NCI-H187 (cell line): ENCODE measurements around the gene TXNDC11.

Source experiments
- DNase-seq, 2 experiments: peaks; one replicate each; lab custom pipeline; 2025; lab: John Stamatoyannopoulos, UW

TXNDC11 gene

GRCh38 chr16:11688520-11688886 lies 54.2 kb downstream of the TXNDC11 start:
- no peak for DNase-seq

DNA sequence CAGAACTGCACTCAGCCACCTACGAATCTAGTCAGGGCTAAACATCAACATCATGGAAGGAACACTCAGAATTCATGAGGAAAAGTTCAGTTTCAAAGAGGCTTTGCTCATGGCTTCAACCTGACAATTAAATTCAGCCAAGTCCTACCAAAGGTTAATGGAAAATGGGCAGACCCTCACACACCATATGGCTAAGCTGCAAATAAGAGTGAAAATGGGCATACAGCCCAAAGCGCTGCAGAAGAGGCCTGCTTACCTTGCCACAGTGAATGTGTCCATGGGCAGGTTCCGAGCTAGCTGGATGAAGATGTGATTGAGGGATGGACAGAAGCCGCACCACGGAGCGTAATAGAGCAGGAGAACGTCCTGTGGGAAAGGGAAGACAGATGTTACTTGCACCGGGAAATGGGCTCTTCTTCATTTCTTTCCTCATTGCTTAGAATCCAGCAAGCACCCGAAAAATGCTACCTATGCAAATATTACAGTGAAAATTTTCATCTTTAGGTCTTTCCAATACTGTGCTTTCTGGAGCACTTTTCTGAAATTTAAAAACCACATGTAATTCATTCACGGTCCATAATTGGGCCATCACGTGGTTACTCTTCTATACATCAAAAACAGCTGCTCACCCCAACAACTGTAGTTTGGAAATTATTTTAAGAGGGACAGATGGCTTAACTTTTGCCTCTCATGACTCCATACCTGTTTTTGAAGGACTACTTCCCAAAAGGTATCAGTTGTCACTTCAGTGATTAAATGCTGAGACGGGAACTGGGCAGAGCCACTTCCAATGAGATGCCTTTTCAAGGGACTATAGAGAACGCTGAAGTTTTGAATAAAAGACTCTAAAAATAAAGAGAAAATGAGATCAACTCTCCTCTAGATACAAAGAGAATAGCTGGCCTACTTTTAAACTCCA lies 54.8 kb downstream of the TXNDC11 start:
- no peak for DNase-seq

- no peak for DNase-seq
These were observed 55.8 kb downstream of the TXNDC11 start for GRCh38 chr16:11686713-11687380.

GRCh38 chr16:11685844-11686618 lies 56.6 kb downstream of the TXNDC11 start:
- DNase-seq: no peak

DNA sequence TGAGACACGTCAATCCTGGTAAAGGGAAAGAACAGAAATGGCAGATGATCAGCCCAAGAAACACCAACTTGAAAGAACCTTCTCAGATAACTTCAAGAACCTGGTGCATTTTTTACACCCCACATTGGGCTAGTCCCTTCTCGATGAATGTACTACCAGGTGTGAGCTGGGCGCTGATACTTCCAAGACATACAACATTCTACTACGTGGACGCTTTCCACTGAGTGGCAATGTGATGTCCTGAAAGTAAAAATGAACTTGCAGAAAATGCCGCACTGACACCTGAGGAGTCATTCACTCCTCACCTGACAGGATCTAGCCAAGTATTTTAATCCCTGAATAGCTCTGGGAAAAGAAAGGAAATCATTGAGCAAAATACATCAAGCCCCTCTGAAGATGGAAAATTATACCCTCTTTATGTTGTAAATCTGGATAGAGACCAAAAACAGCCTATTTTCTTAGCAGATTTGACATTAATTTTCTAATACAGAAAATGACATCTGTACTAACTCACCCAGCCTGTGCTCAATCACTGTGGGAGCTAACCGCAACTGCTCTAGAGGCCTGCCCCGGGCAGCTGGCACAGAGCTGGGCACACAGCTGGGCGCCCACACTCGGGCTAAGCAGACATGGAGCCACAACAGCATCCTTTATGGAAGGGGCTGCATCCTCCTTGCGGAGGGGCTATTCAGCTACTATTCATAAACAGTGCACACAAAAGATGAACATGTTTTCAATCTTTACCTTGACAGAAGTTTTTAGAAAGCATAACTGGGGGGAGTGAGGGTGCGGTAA lies 58.2 kb downstream of the TXNDC11 start:
- no peak for DNase-seq

GRCh38 chr16:11683145-11683544 lies 59.5 kb downstream of the TXNDC11 start:
- DNase-seq: no peak

DNA sequence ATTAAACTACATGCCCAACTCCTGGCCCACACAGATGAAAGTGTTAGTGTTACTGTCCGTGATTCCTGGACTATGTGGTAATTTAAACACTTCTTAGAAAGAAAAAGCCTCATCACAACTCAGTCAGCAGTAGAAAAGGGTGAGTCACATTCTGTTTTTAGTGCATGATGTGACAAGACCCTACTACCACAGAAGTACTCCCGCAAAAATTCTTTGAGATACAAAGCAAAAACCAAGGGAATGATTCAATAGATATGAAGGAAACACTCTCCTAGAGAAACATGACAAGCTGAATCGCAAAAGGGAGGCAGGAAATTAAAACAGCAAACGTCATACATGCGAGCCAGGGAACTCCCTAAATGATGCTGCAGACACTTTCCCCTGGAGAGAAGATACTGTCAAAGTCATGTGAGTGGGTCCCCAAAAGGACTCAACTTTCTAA lies 60.0 kb downstream of the TXNDC11 start:
- no peak for DNase-seq

DNA sequence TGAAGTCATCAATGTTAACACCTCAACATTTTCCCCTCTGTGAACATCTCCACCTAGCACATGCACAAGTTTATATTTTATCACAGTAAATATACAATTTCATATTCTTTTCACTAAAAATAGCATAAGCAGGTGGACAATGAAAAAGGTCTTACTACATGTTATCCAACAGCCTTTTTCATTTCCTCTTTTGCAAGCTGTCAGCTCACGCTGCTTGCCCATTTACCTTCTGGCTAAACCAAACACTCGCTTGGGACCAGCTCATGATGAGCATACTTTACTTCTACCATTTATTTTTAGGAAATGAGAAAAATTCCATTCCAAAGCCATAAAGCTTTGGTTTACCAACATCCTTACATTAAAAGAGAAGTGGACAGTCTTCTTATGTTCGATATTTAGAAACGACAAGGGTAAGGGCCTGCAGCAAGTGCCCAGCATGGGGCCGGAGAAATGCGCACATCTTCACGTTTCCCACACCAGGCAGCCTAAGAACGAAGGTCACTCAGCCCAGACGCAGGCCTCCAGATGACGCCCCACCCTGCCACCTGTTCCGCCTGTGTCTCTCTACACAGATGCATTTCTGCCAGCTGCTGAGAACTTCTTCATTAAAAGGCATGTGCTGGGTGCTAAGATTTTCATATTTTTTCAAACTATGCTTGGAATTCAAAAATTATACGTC lies 60.5 kb downstream of the TXNDC11 start:
- DNase-seq: no peak

DNA sequence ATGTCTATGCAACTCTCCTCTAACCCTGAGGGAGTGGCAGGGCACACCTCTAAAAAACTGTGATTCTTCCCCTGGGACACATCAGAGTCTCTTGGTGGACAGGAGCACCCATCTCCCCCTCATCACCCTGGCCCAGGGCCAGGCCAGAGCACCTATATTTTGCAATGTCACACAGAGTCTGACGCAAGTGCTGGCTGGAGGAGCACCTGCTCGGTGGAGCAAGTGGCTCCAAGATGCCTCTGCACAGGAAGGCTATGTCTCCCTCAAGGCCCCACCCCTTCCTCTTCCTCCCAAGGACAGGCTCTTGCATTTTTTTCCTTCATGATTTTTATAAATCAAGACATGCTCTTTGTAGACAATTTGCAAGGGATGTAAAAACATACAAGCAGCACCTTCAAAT lies 61.1 kb downstream of the TXNDC11 start:
- no peak for DNase-seq

- no peak for DNase-seq
These were observed 62.4 kb downstream of the TXNDC11 start for GRCh38 chr16:11679941-11680911.

DNA sequence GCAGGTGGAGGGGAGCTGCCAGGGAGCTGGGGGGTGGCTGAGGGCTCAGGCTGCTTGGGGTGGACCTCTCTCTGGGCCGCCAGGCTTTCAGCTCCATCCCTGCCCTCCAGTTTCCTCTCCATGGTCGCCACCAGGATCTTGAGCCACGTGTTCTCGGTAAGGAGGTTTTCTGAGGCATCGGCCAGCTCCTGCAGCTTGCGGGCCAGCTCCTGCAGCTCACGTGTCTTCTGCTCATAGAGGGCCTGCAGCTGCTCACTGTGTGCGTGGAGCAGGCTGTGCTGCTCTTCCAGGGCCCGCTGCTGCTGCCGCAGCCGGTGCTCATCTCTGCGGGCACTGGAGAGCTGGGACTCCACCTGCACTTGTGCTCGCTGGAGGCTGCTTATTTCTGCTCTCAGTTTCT lies 63.4 kb downstream of the TXNDC11 start:
- no peak for DNase-seq

DNA sequence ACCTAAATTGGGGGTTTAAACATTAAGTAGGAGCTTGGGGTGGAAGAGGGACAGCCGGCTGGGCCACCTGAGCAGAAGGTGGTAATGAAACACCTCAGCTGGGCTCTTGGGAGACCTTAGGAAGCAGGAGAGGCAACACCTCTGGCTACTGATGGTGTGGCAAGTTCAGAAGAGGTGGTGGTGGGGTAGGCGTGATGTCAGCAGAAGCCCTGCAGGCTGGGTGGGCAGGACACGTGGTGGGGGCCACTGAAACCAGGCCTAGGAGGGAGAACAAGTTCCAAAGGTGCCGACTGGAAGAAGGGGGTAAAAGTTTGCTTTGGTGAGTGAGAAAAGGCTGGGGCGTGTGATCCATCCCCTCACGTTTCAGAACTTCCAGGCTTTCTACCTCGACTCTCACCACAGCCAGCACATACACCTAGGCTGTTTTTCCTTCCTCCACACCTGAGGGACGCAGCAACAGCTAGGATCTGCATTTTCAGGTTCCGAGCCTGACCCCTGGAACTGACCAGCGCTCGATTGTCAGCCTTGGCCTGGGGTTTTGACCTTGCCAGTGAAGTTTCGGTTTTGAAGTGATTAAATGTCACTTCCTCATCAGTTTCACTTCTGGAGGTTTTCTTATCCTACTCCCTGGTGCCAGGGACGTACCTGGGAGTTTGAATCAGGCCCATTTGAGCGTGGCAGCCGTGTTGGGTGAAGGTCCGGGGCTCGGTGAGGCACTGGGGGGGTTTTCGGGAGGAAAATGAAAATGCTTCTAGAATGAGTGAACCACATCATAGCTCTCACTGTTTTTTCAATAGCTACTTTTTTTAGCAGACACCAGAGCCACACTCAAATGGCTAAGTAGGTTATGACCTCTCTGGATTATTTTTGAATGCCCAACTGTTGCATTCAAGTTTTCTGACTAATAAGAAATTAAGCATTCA lies 64.4 kb downstream of the TXNDC11 start:
- DNase-seq: no peak

- DNase-seq: no peak
These were observed 65.2 kb downstream of the TXNDC11 start for GRCh38 chr16:11677451-11677951.

DNA sequence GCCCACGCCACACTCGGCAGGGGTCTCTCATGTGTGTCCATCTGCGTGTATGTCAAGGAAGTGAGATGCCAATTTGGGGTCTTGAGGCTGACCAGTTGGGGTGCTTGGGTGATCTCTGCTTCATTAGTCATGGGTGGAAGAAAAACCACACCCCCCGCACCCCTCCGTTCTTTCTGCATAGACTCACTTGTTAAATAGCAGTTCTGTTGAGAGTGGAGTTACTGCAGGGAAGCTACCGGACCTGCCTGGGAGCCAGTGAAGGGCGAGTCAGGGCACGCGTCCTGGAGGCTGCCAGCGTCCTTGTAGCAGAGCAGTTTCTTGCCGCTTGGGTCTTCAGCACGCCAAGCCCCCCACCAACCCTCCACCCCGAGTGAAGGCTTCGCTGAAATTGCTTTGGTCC lies 65.9 kb downstream of the TXNDC11 start:
- no peak for DNase-seq

DNA sequence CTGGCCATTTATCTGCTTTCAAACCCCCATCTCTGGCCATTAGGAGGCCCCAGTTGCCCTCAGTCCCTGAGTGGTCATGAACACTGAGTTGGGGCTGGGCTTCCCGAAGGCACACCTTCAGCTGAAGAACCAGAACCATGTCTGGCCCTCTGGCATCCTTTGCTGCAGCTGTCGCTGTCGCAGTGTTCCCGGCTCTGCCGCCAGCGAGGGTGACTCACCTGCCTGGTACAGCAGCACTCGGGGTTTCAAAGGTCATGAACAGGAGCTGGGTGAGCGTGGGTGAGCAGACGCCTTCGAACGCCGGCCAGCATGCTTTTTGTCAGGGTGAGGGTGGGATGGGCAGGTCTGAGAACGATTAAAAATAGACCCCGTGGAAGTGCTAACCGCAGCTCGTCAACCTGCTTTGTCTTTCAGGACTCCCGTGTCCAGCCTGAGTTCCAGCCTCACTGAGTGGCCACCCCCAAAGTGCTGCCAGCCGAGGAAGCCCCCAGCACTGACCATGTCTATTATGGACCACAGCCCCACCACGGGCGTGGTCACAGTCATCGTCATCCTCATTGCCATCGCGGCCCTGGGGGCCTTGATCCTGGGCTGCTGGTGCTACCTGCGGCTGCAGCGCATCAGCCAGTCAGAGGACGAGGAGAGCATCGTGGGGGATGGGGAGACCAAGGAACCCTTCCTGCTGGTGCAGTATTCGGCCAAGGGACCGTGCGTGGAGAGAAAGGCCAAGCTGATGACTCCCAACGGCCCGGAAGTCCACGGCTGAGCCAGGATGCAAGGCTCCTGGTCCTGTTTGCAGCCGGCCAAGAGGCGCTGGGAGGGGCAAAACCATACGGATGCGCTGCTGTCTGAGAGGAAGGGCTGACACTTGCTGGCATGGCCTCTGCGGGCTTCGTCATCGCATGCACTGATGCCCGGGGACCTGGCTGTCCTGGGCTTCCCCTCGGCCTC lies 66.8 kb downstream of the TXNDC11 start:
- no peak for DNase-seq

DNA sequence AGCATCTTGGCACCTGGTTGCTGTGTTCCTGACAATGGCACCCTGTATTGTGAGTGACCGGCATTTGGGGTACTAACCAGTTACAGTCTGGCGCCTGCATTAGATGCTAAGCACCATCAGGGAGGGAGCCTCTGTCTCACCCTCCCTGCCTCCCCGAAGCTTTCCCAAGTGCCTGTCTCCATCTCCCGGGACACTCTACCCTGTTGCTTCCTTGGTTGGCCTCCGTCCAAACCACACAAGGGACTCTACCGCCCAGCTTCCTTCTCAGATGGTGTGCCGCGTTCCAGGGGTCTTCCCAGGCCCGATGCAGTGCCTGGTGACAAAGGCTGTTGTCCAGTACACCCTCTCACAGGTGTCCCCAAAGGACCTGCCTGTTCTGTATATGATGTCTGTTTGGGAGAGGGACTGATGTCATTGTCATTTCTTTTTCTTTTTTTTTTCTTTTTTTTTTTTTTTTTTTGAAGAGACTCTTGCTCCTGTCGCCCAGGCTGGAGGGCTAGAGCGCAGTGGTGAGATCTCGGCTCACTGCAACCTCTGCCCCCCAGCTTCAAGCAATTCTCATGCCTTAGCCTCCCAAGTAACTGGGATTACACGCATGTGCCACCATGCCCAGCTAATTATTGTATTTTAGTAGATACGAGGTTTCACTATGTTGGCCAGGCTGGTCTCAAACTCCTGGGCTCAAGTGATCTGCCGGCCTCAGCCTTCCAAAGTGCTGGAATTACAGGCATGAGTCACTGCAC lies 67.7 kb downstream of the TXNDC11 start:
- no peak for DNase-seq
